ENCODE measurements around the gene LCA5L. TPM values are rescaled to one million over a fixed set of nuclear protein-coding genes. Genes with fewer than 3 reads are reported as not detected.
A peak's percentile ranks its signal among the peaks of the same experiment; 100 is the strongest.

The LCA5L gene
- total RNA-seq, 1 donor, result 2.2 TPM

GRCh38 chr21:39461419-39461818 is 15.8 kb upstream of the LCA5L start:
- no peaks in the 10 kb centered on the region for H3K4me1 ChIP-seq (ENCODE audit: insufficient read depth, low read length)
- no peaks in the 10 kb centered on the region for H4K20me1 ChIP-seq (ENCODE audit: insufficient read depth, low read length)
- DNase-seq (ENCODE audit: insufficient read length, low spot score, missing footprints), result no peak

GRCh38 chr21:39456665-39457064 is 11.1 kb upstream of the LCA5L start:
- H3K4me3 ChIP-seq (ENCODE audit: insufficient read depth, low read length), result no peak overlapping the region
- H3K79me2 ChIP-seq (ENCODE audit: insufficient read depth, low read length), result no peaks in the 10 kb centered on the region
- H3K27ac ChIP-seq (ENCODE audit: low read depth, low read length), result no peak overlapping the region
- DNase-seq (ENCODE audit: insufficient read length, low spot score, missing footprints), result no peak
- no peaks in the 10 kb centered on the region for H3K9me3 ChIP-seq (ENCODE audit: low read depth, low read length)
- no peaks in the 10 kb centered on the region for H3K27me3 ChIP-seq (ENCODE audit: insufficient read depth, low read length)
- TF ChIP-seq CTCF (IDR thresholded peaks at IDR 0.05; ENCODE audit: extremely low read depth, low read depth, low read length), result peak; percentile 18
- H2AFZ ChIP-seq (ENCODE audit: low read length), result no peak overlapping the region
- H3K4me2 ChIP-seq (ENCODE audit: insufficient read depth, low read length), result no peak overlapping the region
- no peaks in the 10 kb centered on the region for H4K20me1 ChIP-seq (ENCODE audit: insufficient read depth, low read length)
- H3K4me1 ChIP-seq (ENCODE audit: insufficient read depth, low read length), result no peaks in the 10 kb centered on the region
- H3K36me3 ChIP-seq (ENCODE audit: insufficient read depth, low read length), result no peaks in the 10 kb centered on the region

More at GRCh38 chr21:39461419-39461818, 15.8 kb upstream of the LCA5L start:
- H3K36me3 ChIP-seq (ENCODE audit: insufficient read depth, low read length), result no peaks in the 10 kb centered on the region
- no peak overlapping the region for H3K27ac ChIP-seq (ENCODE audit: low read depth, low read length)
- no peak overlapping the region for H3K4me3 ChIP-seq (ENCODE audit: insufficient read depth, low read length)
- H3K79me2 ChIP-seq (ENCODE audit: insufficient read depth, low read length), result no peaks in the 10 kb centered on the region
- H3K27me3 ChIP-seq (ENCODE audit: insufficient read depth, low read length), result no peaks in the 10 kb centered on the region
- H3K9me3 ChIP-seq (ENCODE audit: low read depth, low read length), result no peaks in the 10 kb centered on the region
- H2AFZ ChIP-seq (ENCODE audit: low read length), result no peak overlapping the region
- no peak for TF ChIP-seq CTCF (IDR thresholded peaks at IDR 0.05; ENCODE audit: extremely low read depth, low read depth, low read length)
- H3K4me2 ChIP-seq (ENCODE audit: insufficient read depth, low read length), result no peak overlapping the region

GRCh38 chr21:39454949-39455668 is 9.5 kb upstream of the LCA5L start:
- Histone ChIP-seq H3K4me2 (ENCODE audit: insufficient read depth, low read length) (no peak overlapping the region), H3K27ac (ENCODE audit: low read depth, low read length) (no peak overlapping the region), H3K79me2 (ENCODE audit: insufficient read depth, low read length) (no peaks in the 10 kb centered on the region), H3K9me3 (ENCODE audit: low read depth, low read length) (no peaks in the 10 kb centered on the region), H2AFZ (ENCODE audit: low read length) (no peak overlapping the region), H3K4me3 (ENCODE audit: insufficient read depth, low read length) (no peak overlapping the region), H3K4me1 (ENCODE audit: insufficient read depth, low read length) (no peaks in the 10 kb centered on the region), H4K20me1 (ENCODE audit: insufficient read depth, low read length) (no peaks in the 10 kb centered on the region), H3K36me3 (ENCODE audit: insufficient read depth, low read length) (no peaks in the 10 kb centered on the region), H3K27me3 (ENCODE audit: insufficient read depth, low read length) (peaks cover 5% of the 10 kb centered on the region)
- TF ChIP-seq CTCF (IDR thresholded peaks at IDR 0.05; ENCODE audit: extremely low read depth, low read depth, low read length), result no peak
- no peak for DNase-seq (ENCODE audit: insufficient read length, low spot score, missing footprints)

- H3K4me1 ChIP-seq (ENCODE audit: insufficient read depth, low read length), result no peaks in the 10 kb centered on the region
- no peaks in the 10 kb centered on the region for H3K79me2 ChIP-seq (ENCODE audit: insufficient read depth, low read length)
- H3K9me3 ChIP-seq (ENCODE audit: low read depth, low read length), result no peaks in the 10 kb centered on the region
- no peaks in the 10 kb centered on the region for H4K20me1 ChIP-seq (ENCODE audit: insufficient read depth, low read length)
- H3K27ac ChIP-seq (ENCODE audit: low read depth, low read length), result no peak overlapping the region
- no peak overlapping the region for H2AFZ ChIP-seq (ENCODE audit: low read length)
- peaks cover 8% of the 10 kb centered on the region for H3K27me3 ChIP-seq (ENCODE audit: insufficient read depth, low read length)
- H3K4me2 ChIP-seq (ENCODE audit: insufficient read depth, low read length), result no peak overlapping the region
- no peak for DNase-seq (ENCODE audit: insufficient read length, low spot score, missing footprints)
- no peak for TF ChIP-seq CTCF (IDR thresholded peaks at IDR 0.05; ENCODE audit: extremely low read depth, low read depth, low read length)
- H3K36me3 ChIP-seq (ENCODE audit: insufficient read depth, low read length), result no peaks in the 10 kb centered on the region
- H3K4me3 ChIP-seq (ENCODE audit: insufficient read depth, low read length), result no peak overlapping the region
Observed at GRCh38 chr21:39453571-39454179, 8.1 kb upstream of the LCA5L start.

All from osteoblast (primary cell).